ENCODE results near the gene TMEM171. TPM values are rescaled to one million over a fixed set of nuclear protein-coding genes. Genes with fewer than 3 reads are reported as not detected.

The TMEM171 gene
- total and polyA plus RNA-seq, 2 of the 4 experiments (the other 2 are of a cell fraction), result 3.0 to 5.1 TPM

GRCh38 chr5:73097740-73098139, 22.6 kb upstream of the TMEM171 start:
- BruUV-seq (replicated peaks), result no TSS peak
- Histone ChIP-seq H3K18ac (ENCODE audit: low read depth, low read length) (no peak overlapping the region), H3K9me1 (ENCODE audit: insufficient read depth, low read length) (no peaks in the 10 kb centered on the region), H4K91ac (ENCODE audit: insufficient read depth, low read depth, low read length) (no peak overlapping the region), H3K79me1 (ENCODE audit: low read depth in 1 of 2, low read length in 2 of 2) (no peaks in the 10 kb centered on the region), H3K4me3 (ENCODE audit: insufficient read depth, low read depth, low read length) (no peak overlapping the region), H3K27me3 (ENCODE audit: control insufficient read depth, insufficient read depth, low read length) (no peaks in the 10 kb centered on the region), H2BK15ac (ENCODE audit: low read depth, low read length) (no peak overlapping the region), H3K9me3 (ENCODE audit: control insufficient read depth, insufficient read depth, low read length) (peaks cover 11% of the 10 kb centered on the region), H2AK5ac (ENCODE audit: low read depth, low read length) (no peak overlapping the region), H4K20me1 (ENCODE audit: insufficient read depth, low read length) (no peaks in the 10 kb centered on the region), H2BK20ac (ENCODE audit: low read depth, low read length) (no peak overlapping the region), H3K9ac (ENCODE audit: low read depth, low read length) (no peak overlapping the region), H2BK120ac (ENCODE audit: low read depth, low read length) (no peak overlapping the region), H3K4me2 (ENCODE audit: low read depth, low read length) (no peak overlapping the region), H3K23ac (ENCODE audit: low read depth, low read length) (no peak overlapping the region), H3K4ac (ENCODE audit: low read depth, low read length) (no peak overlapping the region), H2AFZ (replicated peaks; ENCODE audit: low read length, poor library complexity) (no peak overlapping the region), H3K56ac (ENCODE audit: extremely low read depth, insufficient read depth, low read length) (no peak overlapping the region), H3K27ac (ENCODE audit: insufficient read depth, low read length) (no peak overlapping the region), H4K8ac (ENCODE audit: low read depth in 2 of 2, low read length in 2 of 2) (no peak overlapping the region), H3K4me1 (ENCODE audit: control insufficient read depth, insufficient read depth, low read length) (peaks cover 1% of the 10 kb centered on the region; the same call in 1 of the 2 replicates), H4K5ac (ENCODE audit: low read depth, low read length) (no peak overlapping the region), H2AK9ac (replicated peaks; ENCODE audit: low read depth, low read length, poor library complexity) (no peak overlapping the region), H2BK5ac (ENCODE audit: low read depth, low read length, poor library complexity, severe bottlenecking) (no peak overlapping the region), H3K36me3 (ENCODE audit: control insufficient read depth, insufficient read depth, low read length) (no peaks in the 10 kb centered on the region; the same call in 1 of the 2 replicates), H3K14ac (replicated peaks; ENCODE audit: low read depth, low read length) (no peak overlapping the region)
- no CpG with 5 or more reads among the region's 2 CpGs for WGBS, 2 experiments (ENCODE audit: extremely low coverage in 2 of 2, insufficient read length in 1 of 2)
- CTCF ChIA-PET, result no interaction called here
- ATAC-seq (ENCODE audit: low read depth) (no peak), DNase-seq (no peak)
- in situ Hi-C loops (cut with MboI; ENCODE audit: low sequenced_read_pairs), result no loop called here
- TF ChIP-seq CHD1 (IDR thresholded peaks at IDR 0.05; ENCODE audit: low read depth, low read length) (no peak), CEBPB (IDR thresholded peaks at IDR 0.05; ENCODE audit: low read depth, low read length) (no peak), RCOR1 (IDR thresholded peaks at IDR 0.05; ENCODE audit: insufficient replicate concordance, low read length) (no peak), MXI1 (IDR thresholded peaks at IDR 0.05; ENCODE audit: borderline replicate concordance, low read depth, low read length) (no peak)
- intact Hi-C loops (cut with micrococcal nuclease), result no loop called here
- dilution Hi-C loops (cut with HindIII; ENCODE audit: low sequenced_read_pairs, unreplicated experiment), result no loop called here
- POLR2A ChIA-PET (ENCODE audit: unreplicated experiment), result no interaction called here
